Astrocyte (in vitro differentiated cells and primary cell): ENCODE results near the gene EFCAB6.

Experiments used
- CTCF ChIP-seq: IDR thresholded peaks from 2 replicates; pipeline ENCODE4 v1.5.1; 2011; ENCODE audit warnings: low read depth, mild to moderate bottlenecking, inconsistent platforms, low read length, moderate library complexity; ENCODE audit not compliant: insufficient read depth
- EZH2 ChIP-seq: IDR thresholded peaks from 2 replicates; pipeline ENCODE4 v1.6.1; 2012; ENCODE audit warnings: mild to moderate bottlenecking, low read length, inconsistent platforms; ENCODE audit not compliant: insufficient read depth

- no peak for TF ChIP-seq CTCF
- no peak for TF ChIP-seq EZH2
Measured at GRCh38 chr22:43529461-43529860, 282.6 kb downstream of the EFCAB6 start.
